ENCODE data around the gene WRAP53.
A peak's percentile ranks its signal among the peaks of the same experiment; 100 is the strongest.

Gene WRAP53

DNA sequence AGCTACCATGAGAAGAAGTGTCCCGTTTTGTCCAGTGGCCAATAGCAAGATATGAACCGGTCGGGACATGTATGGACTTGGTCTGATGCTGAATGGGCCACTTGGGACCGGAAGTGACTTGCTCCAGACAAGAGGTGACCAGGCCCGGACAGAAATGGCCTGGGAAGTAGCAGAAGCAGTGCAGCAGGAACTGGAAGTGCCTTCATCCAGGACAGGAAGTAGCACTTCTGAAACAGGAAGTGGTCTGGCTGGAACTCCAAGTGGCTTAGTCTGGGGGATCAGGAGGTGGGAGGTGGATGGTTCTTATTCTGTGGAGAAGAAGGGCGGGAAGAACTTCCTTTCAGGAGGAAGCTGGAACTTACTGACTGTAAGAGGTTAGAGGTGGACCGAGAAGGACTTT lies 22.0 kb downstream of the WRAP53 start:
- DNase-seq: no peak

DNA sequence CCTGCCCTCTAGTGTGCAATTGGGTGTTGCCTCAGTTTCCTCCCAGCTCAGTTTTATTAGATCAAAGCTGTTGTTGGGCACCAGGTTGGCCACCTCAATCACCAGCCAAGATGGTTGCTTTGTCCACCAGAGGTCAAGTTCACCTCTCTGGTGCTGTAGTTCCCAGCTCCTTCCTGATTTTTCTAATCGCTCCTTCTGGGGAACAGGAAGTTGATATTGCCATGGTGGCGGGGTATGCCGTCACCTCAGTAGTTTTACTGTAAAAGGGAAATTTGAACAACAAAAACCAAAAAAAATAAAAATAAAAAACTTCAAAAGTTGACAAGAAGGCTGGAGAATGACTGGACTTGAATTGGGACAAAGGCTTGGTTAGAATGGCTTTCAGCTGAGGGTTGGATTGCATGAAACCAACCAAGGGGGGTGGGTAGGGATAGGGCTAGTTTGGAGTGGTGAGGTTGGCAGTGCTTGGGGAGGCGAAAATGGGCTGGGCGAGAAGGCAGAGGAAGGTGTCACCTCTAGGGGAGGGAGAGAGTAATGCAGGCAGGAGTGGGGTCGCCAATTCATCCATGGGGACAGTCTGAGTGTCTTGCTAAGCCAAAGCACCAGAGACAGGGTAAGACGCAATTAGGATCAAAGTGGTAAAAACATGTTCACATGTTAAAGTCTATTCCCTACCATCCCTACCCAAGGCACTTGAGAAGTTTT lies 22.9 kb downstream of the WRAP53 start:
- DNase-seq: no peak

DNA sequence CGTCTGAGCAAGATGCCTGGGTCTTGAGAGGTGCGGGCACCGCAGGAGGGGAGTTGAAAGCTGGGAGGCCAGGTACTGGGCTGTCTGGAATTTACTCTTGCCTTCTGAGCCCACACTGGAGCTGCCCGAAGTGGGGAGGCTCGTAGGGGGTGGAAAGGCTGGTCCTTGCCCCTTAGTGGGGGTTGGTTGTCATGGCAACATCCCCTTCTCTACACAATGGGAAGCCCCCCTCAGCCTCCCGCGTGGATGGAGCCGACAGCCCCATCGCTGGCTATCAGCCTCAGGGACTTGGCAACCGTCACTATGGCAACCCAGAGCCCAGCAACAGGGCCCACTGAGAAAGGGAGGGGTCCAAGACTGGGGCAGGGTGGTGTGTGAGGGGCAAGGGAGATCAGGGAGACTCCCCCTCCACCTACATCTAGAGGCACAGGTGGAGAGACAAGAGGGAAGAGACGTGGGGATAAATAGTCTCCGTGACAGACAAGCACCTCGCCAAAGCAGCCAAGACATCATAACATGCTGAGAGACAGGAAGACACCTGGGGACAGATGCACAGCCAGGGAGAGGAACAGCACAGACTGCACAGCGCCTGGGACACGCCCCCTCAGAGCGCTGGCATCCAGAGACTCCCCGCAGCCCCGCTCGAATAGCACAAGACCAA lies 24.0 kb downstream of the WRAP53 start:
- DNase-seq: no peak

DNA sequence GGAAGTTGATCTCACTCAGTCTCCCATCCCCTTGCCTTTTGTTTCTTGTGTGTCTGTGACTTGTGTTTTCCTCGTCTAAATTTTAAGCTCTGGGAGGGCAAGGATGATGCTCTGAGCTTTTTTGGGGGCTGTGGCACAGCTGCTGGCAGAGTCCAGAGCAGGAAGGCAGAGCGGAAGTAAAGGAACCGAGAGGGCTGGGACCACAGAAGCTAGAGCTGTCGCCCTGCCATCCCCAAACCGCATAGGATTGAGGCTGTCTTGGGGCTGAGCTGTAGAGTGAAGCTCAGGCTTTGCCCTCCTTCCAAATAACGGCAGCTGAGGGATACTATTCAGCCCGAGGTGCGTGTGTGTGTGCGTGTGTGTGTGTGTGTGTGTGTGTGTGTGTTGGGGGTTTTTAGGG lies 25.5 kb downstream of the WRAP53 start:
- DNase-seq: no peak

DNA sequence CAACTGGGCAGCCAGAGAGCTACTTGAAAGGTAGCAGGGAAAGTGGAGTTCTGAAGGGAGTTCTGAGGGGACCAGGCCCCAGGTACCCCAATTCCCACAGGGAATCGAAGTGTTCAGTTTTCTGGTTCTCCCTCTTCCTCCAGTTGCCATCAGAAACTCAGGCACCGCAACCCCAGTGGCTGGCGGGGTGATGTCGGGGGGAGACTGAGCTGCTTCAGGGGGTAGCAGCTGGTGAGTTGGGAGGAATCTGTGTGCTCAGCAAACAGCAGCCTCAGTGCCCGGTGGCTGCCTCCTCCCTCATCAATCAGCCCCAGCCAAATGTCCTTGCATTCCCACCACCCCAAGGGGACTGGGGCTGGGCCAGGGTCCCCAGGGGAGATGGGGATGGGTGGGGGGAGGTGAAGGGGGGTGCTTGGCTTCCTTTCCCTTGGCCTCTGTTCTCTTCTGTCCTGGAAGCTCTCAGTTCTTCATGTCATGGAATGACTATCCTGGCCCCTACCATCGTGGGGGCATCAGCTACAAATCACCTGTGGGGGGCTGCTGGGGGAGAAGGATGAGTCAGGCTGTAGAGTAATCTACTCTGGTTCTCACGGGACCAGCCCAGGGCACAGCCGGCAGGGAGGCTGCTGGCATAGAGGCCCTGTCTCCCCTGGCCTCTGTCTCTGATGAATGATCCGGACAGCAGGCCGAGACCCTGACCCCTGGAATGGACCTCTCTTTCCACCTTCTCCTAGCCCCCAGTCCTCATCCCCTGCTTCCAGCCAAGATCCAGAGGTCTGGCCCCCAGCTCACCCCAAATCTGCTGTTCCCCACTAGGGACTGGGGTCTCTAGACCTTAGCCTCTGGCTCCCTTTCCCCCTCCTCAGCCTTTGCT lies 26.7 kb downstream of the WRAP53 start:
- DNase-seq: no peak

DNA sequence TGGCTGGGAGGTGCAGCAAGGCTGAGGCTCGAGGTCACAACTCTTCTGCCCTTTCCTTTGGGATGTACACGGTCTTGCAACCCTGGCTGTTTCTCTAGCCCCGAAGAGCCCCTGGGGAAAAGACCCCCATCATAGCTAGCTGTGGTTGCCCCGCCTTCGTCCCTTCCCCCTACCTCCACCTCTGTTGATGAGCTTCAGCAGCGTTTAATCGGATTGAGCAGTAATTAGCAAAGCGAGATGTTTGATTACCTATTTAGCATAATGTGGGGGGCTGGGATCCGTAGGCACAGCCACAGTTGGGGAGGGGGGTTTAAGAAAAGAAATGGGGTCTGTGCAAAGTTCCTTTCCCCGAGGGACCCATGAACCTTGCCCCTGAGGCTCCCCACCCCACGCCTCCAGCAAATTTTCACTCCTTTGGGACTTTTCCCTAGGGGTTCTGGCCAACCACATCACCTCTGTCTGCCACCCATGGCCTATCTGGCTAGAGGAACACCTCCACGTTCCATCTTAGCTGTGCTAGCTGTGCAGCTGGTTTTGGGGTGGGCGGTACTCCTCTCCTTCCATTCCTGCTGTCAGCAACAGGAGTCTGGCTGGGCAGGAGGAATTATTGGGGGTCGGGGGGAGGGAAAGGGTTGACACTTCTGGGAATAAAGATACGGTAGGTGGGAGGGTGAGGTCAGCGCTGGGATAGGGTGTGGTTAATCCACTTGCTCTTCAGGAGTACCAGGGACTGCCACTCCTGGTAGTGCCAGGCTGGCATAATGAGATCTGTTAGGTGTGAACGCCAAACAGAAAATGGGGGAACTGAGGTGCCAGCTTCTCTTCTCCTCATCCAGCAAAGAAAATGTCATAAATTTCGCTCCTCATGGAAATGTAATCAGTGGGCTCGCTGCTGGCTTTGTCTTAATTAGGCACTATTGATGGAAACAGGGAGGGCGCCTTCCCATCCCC lies 27.9 kb downstream of the WRAP53 start:
- no peak for DNase-seq

DNA sequence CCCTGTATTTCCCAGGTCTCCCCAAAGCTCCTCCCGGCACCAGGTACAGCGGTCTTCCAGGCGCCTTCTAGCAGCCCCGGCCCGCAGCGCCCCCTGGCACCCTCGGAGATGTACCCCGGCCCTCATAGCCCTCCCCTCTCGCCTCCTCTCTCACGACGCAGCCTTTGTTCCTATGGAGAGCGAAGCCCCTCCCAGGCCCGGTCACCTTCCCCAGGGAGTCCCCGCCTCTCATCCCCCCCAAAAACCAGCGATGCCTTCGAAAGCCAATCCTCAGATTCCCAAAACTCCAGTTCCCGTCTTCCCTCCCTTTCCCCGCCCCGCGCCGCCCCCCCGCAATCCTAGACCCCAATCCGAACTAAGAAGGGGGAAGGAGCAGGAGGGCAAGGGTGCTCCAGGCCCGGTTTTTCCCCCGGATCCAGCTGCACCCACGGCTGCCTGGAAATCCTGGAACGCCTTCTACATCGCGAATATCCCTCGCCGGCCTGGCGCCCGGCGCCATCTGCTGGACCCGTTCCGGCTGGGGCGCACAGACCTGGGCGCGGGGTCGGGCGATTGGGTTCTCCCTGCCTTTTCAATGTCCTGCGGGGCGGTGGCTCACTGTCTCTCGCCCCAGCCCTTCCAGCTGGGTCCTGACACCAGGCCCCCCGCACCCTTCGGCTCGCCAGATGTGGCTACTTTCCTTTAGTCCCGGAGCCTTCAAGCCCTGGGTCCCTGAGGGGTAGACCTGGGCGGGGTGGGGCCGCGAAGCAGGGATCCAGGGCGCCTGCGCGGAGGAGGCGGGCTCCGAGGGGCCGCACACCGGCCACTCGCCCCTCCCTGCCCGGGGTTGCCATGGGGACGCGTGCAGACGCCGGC lies 28.9 kb downstream of the WRAP53 start, which contains the start of gene DNAH2:
DNAH2 (plus strand) TSS at position 844 of the 855 bp plus-strand sequence. CDS start 1,991 bp downstream, outside the sequence.
- DNase-seq: peak; percentile 46

DNA sequence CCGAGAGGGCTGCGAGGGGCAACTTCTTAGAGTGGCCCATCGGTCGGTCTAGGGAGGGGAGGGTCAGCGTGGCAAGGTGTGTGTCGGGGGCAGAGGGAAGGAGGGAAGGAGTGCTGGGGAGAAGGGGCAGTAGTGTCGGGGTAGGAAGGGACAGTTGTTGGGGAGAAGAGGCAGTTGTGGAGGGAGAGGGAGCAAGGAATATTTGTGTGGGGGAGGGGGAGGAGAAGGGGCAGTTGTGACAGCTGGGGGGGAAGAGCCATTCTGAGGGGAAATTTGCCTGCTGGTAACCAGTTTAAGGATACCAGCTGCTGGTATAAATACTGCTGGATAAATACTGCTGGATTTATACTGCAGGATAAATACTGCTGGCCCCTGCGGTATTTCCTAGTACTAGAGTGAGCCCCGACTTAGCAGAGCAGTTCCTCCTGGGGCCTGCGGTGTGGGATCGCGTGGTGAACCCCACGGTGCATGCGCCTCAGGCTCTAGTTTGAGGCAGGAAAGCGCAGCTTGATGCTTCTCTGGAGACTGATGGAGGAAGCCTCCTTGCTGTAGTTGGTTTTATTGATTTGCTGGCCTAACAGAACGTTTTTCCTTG lies 29.6 kb downstream of the WRAP53 start:
- DNase-seq: peak; percentile 20

DNA sequence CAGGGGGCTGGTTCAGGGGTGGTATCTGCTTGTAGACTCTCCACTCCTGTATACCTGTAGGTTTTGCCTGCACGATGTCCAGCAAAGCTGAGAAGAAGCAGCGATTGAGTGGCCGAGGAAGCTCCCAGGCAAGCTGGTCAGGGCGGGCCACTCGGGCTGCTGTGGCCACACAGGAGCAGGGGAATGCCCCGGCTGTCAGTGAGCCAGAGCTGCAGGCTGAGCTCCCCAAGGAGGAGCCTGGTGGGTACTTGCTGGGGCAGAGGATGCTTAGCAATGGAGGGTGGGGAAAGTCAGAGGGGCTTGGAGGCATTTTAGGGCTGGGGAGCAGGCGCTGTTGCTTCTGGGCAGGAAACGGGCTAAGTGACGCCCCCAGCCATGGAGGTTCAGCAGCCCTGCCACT lies 31.4 kb downstream of the WRAP53 start:
- no peak for DNase-seq

DNA sequence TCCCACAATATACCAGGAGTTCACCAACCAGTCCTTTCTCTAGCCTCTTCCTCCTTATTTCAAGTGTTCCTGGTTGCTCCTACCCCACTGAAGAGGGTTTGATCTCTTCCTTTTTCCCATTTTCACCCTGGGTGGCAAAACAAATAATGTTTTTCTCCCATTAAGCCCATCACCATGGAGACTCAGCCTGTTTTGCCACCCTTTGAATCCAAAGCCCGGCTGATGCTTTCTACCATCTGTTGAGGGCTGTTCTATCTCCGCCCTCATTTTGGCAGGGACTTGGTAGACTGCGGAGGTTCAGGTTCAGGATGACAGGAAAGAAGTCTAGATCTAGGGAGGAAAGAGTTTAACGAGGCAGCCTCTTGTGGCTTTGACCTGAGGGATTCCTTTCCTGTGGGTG lies 31.8 kb downstream of the WRAP53 start:
- DNase-seq: no peak

DNA sequence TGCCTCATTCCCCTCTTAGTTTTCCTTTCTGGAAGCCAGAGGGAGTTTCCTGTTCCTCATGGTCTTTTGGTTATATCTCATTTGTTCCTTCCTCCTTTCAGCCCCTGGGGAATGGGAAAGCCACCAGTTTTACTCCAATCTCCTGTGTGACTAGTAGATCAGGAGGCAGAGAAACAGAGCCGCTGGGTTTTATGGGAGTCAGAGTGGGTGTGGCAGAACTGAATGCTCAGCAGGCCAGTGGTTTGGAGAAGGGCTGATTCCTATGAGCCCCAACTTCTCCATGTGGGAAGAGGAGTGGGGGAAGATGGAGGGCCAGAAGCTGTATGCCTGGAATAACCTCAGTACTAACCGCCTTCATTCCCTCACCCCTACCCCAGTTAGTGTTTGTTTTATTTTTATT lies 33.3 kb downstream of the WRAP53 start:
- DNase-seq: no peak

DNA sequence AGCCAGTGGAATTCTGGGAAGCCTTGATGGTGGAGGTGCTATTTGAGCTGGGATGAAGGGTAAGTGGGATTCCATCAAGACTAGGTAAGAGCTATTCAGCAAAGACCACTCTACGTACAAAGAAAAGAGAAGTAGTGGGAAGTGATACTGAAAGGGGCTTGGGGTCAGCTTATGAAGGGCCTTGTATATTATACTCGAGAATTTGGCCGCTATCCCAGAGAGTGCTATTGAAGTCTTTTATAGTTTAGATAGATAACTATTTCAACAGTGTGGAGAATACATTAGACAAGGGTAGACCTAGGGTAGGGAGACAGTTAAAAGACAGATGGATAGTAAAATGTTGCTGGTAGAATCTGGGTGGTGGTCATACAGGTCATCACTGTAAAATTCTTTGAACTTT lies 39.6 kb downstream of the WRAP53 start:
- DNase-seq: no peak

DNA sequence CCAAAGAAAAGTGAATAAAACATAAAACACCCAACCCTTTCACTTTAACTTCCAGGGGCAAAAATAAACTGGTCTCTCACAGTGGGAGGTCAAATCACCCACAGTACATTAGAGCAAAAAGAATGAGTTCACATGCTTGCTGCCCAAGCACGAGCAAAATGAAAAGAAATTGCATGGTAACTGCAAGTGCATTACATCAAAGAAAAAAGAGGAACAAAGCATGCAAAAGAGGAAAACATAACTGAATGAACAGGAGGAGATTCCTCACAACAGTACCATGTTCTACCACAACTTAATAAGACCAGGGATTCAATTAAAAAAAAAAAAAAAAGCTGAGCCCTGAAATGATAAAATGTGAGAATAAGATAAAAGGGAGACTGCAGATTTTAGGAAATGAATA lies 41.5 kb downstream of the WRAP53 start:
- DNase-seq: no peak

DNA sequence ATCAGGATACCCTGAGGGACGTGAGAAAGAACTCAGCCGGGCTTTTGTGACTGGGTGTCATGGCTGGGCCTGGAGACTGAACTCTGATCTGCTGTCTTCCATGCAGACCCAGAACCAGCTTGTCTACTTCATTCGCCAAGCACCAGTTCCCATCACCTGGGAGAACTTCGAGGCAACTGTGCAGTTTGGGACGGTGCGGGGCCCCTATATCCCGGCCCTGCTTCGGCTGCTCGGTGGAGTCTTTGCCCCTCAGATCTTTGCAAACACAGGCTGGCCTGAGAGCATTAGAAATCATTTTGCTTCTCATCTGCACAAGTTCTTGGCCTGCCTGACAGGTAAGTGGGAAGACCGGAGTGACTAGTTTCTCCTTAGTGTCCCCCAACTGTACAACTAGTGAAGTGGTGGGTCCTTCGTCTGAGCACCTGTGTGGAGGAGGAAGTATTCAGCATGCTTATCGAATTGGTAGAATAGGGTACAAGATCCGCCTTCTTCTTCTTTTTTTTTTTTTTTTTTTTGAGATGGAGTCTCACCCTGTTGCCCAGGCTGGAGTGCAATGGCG lies 44.8 kb downstream of the WRAP53 start:
- DNase-seq: no peak

DNA sequence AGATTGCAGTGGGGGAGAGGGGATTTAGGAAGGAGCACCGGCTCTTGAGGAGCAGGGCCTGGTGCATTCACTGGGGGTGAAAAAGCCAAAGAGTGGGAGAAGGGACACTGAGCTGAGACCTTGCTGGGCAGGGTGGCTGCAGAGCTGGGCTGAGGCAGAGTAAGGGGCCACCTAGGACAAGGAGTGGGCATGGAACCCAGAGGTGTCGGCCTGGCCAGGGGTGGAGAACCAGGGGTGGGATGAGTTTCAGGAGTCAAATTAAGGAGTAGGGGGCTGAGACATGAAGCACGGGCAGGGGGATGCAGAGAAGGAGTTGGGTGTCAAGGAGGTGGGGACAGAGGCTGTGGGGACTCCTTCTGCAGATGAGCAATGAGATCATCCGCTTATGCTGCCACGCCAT lies 49.3 kb downstream of the WRAP53 start:
- DNase-seq: no peak

DNA sequence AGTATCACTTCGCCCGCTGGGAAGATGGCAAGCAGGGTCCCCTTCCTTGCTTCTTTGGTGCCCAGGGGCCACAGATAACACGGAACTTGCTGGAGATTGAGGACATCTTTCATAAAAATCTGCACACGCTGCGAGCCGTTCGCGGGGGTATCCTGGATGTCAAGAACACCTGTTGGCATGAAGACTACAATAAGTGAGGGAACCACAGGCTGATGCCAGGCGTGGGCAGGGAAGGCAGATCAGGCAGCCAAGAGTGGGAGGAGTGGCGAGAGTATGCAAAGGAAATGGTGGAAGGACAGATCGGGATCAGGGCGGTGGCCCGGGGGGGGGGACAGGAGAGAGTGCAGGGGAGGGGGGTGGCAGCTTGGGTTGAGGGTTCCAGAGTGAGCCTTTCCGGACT lies 51.5 kb downstream of the WRAP53 start:
- no peak for DNase-seq

DNA sequence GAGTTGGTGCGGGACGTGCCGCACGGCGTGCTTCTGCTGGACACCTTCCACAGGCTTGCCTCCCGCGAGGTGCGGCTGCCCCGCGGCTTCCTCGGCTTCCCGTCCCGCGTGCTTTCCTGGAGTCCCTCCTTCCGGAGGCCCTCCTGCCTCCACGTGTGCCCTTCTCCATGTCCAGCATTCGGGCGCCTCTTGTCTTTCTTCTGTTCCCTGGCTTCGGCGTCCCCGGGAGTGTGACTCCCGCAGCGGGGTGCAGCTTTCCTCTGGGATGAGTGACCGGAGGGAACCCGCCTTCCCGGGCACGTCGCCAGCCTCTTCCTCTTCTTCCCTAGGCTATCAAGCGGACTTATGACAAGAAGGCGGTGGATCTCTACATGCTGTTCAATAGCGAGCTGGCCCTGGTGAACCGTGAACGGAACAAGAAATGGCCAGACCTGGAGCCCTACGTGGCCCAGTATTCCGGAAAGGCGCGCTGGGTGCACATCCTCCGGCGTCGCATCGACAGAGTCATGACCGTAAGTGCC lies 52.3 kb downstream of the WRAP53 start:
- DNase-seq: no peak

DNA sequence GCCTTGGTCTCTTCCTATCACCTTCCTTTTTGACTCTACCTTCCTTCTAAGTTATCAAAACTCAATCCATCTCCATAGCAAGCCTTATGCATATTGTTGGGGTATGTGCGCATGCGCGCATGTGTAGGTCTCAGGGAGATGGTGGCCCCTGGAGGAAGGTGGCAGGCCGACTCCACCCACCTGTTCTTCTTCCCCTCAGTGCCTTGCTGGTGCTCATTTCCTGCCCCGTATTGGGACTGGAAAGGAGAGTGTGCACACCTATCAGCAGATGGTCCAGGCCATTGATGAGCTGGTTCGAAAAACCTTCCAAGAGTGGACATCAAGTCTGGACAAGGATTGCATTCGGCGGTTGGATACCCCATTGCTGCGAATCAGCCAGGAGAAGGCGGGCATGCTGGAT lies 54.5 kb downstream of the WRAP53 start:
- DNase-seq: no peak

DNA sequence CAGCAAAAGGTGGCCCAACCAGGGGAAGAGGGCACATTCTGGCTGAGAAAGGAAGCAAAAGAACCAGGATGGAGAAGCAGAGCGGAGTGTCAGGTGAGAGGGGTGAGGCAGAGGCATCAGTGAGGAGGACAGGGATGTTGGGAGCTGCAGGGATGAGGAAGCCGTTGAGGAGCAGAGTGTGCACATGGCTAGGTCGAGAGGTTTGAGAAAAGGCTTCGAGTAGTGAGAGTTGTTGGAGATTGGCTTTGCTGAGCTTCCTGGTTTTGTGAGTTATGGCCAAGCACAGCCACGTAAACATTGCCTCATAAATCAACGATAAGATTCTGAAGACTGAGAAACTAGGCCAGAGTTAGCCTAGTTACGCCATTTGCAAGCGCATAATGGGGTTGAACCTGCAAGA lies 56.1 kb downstream of the WRAP53 start:
- DNase-seq: no peak

DNA sequence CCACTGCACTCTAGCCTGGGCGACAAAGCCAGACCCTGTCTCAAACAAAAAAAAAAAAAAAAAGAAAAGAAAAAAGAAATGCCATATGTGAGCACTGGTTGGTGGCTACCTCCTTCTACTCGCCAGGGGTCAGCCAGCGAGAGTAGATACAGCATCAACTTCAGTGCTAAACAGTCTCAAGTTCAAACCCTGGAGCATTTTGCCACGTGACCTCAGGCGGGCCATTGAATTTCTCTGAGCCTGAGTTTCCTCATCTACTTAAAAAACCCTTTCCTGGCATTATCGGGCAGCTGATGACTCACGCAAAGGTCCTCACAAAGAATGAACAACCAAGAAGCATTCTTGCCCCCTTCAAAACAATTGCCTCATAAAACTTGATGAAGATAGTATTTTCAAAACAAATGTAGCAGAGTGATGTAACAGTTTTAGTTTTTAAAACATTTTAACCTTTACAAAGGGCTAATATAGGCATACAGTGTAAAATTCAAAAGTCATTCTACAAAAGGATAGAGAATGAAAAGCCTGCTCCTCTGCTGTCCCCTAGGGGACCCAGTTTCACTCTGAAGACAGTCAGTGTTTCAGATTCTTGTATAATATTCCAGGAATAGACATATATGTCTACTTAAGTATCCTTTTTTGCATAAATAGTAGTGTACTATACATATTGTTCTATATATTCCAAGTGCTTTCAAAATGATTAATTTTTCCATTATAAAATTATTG lies 57.6 kb downstream of the WRAP53 start:
- no peak for DNase-seq
